ENCODE results near the gene OSTF1.

OSTF1 gene

DNA sequence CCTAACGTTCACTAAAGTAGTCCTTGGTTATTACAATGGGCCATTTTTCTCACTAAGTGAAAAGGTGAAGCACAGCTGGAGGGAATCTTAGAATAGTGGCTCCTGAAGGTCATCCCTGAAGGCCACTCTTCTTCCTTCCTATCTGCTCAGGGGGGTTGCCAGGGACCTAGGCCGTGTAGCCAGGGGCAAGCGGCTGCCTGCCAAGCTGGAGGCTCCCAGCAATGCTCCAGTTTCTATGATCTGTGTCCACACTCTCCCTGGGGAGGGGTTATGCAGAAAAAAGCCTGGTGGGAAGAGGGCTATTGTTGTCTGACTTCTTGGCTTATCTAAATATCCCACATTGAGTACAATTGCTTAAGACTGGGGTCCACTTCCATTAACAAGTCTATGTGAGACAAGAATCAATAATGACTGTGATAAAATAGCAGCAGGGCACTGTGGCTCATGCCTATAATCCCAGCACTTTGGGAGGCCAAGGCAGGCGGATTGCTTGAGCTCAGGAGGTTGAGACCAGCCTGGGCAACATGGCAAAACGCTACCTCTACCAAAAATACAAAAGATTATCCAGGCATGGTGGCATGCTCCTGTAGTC lies 4.1 kb upstream of the OSTF1 start:
- no peak for DNase-seq (ENCODE audit: low read depth in 3 of 3)

DNA sequence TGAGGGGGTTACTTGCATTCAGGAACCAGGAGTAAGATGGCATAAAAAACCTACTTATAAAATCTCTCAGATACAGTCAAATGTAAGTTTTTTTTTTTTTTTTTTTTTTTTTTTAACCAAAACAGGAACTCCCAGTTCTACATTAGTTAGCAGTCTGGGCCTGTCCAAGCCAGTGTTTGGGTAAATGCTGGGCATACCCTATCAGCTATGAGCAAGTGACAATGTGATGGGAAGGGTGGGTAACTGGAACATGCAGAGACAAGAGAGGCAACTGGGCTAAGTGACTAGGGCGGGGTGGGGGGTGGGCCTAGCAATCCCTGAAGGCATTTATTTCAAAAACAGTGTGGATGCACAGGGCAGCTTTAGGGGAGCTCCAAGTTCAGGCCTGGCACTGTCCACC lies 2.7 kb upstream of the OSTF1 start:
- no peak for DNase-seq (ENCODE audit: low read depth in 3 of 3)

DNA sequence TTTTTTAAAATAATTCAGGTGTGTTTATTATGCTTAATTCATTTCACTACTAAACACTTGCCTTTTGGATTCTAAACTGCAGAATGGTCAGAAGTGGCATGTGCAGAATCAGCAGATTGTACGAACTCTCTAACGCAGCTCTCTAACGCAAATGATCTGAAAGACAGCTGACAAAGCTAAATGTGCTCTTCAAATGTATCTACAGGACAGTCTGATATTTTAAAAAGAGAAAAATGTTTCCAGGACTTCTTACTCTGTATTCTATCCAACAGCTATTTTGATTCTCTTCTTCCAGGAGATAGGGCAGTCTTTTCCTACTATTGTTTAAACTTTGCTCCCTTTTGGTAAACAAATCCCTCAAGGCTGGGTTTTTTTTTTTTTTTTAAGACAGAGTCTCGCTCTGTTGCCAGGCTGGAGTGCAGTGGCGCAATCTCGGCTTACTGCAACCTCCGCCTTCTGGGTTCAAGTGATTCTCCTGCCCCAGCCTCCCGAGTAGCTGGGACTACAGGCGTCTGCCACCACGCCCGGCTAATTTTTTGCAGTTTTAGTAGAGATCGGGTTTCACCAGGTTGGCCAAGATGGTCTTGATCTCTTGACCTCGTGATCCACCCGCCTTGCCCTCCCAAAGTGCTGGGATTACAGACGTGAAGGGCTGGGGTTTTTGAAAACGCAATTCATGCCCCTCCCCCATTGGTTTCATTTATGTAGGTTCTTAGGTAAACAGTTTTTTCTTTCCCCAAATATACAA lies 1.6 kb upstream of the OSTF1 start:
- peak in 1 of 3 donors; percentile 10 for DNase-seq (ENCODE audit: low read depth in 3 of 3)

DNA sequence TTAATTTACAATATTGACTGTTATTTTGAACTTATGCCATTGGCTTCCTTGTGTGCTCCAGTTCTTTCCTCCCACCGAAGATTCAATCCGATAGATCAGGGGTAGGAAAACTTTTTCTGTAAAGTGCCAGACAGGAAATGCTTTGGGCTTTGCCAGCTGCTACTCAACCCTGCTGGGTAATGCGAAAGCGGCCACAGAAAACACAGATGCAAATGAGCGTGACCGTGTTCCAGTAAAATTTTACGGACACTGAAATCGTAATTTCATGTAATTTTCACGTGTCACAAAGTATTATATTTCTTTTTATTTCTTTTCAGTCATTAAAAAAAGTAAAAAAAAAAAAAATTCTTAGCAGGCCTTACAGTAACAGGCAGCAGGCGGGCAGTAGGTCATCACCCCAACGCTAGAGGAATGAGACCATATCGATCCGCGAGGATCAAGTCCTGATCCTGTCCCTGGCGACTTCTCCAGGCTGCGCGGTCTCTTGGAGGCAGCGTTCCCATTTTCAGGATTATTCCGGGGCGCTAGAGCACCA lies 958 bp upstream of the OSTF1 start:
- peak in 1 of 3 donors; percentile 24 for DNase-seq (ENCODE audit: low read depth in 3 of 3)

DNA sequence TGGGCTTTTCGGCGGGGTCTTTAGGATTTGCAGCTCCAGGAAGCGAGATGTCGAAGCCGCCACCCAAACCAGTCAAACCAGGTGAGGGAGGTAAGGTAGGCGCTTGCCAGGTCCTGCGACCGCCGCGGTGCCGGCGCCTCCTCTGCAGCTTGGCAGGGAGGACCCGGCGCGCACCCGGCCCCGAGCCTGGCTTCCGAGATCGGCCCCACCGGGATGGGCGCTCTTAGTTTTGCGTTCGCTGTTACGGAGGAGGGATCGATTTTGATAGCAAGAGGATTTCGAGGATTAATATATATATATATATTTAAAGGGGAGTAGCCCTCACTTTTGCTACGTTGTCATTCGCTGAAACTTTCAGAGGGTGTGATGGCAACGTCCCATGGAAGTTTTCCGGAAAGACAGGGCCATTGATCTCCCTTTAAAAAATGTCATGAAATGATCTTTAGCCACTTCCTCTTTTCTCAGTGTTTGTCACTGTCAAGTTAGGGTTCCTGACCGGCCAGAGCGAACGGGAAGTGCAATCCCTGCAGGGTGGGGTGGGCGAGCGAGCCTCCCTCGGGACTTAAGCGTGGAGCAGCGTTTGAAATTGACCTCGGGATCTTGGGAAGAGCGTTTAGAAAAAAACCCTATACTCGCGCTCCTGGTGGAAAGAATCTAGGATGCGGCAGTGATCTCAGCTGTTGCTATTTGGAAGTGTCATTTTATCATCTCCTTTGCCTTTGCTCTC lies 495 bp downstream of the OSTF1 start:
- DNase-seq (ENCODE audit: low read depth in 3 of 3): no peak

DNA sequence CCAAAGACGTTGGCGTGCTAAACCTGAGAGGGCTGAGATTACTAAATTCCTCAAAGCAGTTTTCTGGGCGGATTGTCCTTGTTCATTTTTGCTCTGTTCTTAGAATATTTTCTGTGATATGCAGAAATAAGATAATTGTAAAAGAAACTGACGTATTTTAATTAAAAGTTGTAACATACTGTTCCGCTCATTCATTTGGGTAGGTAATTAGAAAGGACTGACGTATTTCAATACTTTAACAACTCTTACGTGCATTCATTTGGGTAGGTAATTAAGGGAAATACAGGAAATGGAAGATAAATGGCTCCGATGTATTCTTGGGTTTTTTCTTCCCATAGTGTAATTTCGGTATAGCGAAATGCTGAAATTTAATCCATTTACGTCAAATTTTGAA lies 1.1 kb downstream of the OSTF1 start:
- DNase-seq (ENCODE audit: low read depth in 3 of 3): no peak

DNA sequence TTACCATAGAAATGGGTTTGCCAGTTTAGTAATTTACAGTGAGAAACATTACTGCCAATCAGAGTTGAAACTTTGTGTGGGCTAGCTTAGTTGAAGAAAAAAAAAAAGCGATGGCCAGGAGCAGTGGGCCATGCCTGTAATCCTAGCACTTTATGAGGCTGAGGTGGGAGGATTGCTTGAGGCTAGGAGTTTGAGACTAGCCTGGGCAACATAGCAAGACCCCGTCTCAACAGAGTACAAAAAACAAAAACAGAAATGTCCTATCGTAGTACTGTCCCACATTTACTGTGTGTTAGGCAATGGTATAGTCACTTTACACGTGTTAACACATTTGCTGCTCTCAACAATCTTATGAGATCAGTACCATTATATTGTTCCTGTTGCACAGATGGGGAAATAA lies 2.3 kb downstream of the OSTF1 start:
- DNase-seq (ENCODE audit: low read depth in 3 of 3): no peak

DNA sequence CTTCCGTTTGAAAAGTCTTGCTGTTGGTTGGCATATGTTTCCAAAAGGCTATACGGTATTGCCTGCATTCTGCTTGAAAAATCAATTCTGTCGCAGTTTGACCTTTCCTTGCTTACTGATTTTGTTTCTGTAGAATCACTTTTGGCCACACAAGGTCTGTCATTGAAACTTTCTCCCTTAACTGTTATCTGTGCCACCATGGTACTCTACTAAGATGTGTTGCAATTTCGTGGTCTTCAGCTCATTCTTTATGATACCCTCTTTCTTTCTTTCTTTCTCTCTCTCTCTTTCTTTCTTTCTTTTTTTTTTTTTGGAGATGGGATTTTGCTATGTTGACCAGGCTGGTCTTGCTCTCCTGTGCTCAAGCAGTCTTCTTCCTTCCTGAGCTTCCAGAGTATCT lies 4.5 kb downstream of the OSTF1 start:
- DNase-seq (ENCODE audit: low read depth in 3 of 3): no peak

DNA sequence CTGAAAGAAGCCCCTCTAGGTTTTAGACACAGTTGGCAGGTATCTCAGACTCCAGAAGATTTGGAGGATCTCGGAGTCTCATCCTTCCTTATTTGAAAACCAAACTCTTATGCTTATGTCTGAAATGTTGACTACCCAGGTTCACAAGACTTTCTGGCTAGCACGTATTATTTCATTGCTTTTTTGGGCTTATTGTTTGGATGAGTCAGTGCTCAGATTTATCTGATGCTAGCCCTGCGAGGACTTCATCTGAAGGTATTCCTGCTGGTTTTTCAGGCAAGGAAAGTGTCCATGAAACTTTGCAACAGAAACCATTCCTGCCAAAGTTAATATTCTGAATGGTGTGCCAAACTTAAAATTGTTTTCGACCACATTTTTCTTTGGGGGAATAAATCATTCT lies 8.5 kb downstream of the OSTF1 start:
- DNase-seq (ENCODE audit: low read depth in 3 of 3): no peak

DNA sequence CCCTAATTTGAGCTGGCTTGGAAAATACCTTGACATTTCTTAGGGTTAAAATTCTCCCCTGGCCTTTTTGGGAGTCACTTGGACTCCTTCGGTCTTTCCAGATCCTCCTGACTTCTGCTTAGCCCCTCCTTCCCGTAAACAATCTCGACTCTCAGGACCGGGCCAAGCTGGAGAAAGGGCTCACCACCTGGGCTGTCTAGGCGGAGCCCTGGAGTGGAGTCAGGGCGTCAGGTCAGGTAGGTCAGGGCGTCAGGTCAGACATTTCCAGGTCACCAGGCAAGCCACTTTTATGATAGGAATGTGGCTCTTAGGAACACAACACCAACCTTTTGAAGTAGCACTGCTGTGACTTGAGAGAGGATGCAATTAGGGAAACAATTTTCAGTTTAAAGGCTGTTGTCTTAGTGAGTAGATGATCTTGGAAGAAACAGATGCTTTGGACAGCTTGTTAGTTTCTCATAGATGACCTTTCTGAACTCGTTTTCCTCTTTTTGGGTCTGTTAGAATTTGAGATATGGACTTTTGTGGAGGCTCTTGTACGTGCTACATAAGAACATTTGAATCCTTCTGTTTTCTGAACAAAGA lies 12.8 kb downstream of the OSTF1 start:
- DNase-seq (ENCODE audit: low read depth in 3 of 3): no peak

DNA sequence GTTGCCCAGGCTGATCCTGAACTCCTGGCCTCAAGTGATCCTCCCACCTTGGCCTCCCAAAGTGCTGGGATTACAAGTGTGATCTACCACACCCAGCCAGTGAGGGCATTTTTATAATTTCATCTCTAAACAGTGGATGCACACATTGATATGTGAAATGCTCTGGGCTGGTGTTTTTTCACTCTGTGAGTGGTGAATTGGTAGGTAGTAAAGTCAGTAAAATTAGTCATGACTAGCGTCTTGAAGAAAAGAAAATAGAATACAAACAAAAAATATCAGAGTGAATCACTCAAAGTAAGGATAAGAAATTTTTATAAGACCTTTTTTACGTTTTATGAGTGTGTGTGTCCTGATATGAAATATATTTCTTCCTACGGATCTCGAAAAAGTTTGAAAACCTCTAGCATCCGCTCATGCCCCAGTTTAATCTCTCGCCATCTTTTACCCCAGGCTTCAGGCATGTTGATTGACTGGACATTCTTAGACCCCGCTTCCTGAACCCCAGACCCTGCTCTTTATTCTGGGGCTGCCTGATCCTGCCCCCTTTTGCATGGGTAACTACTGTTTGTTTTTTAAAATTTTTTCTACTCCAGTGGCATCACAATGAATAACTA lies 14.0 kb downstream of the OSTF1 start:
- no peak for DNase-seq (ENCODE audit: low read depth in 3 of 3)

DNA sequence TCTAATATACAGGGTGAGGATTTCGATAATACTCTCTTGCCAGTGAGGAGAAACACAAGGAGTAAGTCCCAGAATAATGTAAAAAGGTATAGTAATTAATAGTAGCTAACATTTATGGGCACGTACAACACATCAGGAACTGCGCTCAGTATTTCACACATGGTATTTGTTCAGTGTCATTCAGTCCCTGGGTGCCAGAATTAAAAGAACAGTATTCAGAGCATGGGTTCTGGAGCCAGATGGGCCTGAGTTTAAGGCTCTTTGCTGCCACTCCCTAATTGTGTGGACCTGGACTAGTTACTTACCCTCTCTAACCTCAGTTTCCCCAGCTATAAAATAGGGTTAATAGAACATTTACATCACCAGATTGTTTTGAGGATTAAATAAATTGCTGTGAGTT lies 16.3 kb downstream of the OSTF1 start:
- DNase-seq (ENCODE audit: low read depth in 3 of 3): no peak

DNA sequence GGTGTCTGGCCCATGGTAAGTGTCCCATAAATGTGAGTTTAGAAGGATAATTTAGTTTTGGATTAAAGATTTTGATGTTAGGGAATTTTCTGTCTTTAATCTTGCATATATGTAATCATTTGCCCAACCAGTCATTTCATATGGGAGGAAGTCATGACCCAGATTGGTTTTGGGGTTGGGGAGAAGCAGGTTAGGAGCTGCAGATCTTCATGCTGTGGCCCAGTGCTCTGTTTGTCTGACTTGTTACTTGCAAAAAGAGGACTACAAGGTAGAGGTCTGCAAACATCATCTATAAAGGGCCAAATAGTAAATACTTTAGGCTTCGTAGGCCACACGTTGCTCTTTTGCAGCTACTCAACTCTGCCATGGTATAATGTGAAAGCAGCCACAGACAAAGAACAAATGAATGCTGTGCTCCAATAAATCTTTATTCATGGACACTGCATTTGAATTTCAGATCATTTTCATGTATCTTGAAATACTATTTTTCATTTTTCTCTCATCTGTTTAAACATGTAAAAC lies 16.8 kb downstream of the OSTF1 start:
- DNase-seq (ENCODE audit: low read depth in 3 of 3): no peak

DNA sequence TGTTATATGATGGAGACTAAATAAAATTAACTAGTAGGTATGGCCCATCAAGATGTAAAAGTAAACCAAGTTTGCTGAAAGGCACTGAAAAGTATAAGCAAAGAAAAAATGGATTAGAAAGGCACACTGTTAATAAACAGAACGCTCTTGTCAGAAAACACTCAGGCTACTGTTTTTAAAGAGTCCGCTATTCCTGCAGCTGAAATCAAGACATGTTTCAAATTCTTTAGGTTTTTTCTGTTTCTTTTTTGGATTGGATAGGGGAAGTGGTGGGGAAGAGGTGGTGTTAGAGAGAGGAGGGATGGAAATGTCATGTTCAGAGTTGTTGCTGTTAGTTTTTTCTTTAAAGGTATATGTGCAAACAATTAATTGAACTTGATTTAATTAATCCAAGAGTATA lies 17.5 kb downstream of the OSTF1 start:
- DNase-seq (ENCODE audit: low read depth in 3 of 3): no peak

DNA sequence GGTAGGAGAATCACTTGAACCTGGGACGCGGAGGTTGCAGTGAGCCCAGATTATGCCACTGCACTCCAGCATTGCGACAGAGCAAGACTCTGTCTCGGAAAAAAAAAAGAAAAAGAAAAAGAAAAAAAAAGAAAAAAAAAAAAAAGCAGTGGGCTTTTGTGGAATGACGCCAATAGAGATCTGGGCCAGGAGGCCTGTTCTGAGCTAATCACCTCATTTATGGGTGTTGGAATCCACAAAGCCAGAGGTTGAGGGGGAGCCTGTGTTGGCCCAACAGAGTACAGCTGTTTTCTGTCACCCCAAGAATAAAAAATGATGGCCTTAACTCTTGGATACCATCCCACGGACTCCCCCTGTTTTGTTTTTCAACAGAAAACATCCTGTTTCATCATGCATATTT lies 18.5 kb downstream of the OSTF1 start:
- no peak for DNase-seq (ENCODE audit: low read depth in 3 of 3)

DNA sequence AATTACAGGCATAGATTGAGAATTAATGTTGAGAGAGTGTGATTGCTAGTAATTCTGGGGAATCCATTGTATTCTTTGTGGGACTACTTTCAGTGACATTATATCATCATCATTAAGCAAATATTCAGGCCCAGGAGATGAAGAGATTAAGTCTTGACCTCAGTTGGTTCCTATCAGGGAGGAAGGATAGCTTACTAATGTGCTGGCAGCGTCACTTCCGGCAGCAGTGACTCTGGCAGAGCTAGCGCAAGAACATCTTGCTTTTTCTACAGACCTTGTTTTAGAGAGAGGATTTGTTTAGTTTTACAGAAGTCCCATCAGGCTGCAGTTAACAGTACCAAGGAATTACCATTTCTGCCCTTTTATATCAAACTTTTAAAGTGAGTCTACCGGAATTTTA lies 20.3 kb downstream of the OSTF1 start:
- DNase-seq (ENCODE audit: low read depth in 3 of 3): no peak

DNA sequence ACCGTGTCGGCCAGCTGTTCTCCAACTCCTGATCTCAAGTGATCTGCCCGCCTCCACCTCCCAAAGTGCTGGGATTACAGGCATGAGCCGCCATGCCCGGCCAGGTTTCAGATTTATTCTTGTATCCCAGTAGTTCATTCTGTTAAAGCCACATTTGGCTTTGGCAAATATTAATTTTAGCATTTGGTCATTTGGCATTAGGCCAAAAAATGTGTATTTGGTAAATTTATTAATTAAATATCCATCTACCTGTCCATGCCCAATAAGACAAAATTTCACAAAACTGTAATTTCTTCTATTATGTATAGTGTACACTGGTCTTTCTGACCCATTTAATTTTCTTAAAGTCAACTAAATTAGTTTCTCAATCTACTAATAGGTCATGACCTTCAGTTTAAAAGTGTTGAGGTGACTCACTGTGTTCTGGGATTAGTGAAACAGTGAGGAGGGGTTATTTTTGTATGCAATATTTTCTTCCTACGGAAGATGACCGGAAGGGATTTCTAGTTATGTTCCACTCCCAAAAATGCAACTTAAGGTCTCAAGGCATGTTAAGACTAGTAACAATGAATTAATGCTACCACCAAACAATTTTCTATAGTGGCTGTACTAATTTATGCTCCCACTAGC lies 21.0 kb downstream of the OSTF1 start:
- DNase-seq (ENCODE audit: low read depth in 3 of 3): no peak

DNA sequence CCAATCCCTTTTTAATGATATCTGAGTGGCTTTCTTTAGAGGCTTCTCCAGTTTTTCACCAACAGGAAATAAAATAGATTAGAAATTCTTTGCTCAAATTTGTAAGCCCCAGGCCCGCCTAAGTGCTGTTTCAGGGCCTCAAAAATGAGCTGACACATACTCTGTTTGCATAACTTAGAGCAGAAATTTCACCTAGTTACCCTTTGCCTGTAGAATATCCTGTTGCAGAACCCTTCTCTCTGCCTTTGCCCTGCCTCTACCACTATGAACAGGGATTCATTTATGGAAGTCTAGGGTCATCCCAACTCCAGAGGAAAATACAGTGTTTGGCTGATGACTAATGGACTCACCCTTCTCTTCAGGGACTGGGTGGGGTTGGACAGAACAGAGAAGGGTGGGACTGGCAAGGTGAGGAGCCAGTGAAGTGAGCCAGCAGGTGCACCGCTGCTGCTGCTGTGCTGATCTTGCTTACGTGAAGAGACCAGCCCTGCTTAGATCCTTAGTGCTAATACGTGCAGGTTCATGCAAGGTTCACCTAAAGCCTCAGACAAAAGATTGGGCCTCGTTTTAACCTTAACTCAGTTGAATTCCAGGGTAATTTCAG lies 22.8 kb downstream of the OSTF1 start:
- no peak for DNase-seq (ENCODE audit: low read depth in 3 of 3)

DNA sequence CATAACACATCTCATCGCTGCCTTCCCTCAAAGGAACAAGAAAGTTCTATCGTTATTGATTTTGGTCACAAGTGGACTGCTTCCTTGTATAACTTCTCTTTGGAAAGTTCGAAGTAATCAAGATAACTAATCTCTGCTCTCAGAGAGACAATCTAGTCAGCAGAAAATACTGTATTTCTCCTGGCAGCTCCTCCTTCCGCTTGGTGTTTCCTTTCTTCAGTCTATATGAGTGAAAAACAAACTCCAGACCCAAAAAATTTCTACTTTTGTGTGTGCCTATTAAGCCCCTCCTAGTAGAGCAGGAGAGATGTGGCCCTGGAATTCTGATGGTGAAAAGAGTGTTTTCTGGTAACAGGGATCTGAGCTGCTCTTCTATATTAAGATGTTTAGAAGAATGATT lies 24.5 kb downstream of the OSTF1 start:
- no peak for DNase-seq (ENCODE audit: low read depth in 3 of 3)

DNA sequence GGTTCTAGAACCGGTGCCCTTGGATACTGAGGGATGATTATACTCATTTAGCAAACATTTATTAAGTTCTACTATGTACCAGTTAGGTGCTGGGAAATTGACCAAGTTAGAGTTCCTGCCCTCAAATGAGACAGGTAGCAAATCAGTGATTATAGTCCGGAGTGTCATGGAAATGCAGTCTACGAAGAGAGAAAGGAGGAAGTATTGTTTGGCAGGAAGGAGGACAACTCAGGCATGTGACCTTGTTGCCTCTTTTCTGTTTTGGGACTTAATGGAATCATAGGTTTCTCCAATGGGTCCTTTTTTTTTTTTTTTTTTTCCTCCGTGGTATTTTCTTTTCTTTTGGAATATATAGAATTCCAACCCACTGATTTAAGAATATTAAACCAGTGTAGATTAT lies 28.0 kb downstream of the OSTF1 start:
- no peak for DNase-seq (ENCODE audit: low read depth in 3 of 3)

DNA sequence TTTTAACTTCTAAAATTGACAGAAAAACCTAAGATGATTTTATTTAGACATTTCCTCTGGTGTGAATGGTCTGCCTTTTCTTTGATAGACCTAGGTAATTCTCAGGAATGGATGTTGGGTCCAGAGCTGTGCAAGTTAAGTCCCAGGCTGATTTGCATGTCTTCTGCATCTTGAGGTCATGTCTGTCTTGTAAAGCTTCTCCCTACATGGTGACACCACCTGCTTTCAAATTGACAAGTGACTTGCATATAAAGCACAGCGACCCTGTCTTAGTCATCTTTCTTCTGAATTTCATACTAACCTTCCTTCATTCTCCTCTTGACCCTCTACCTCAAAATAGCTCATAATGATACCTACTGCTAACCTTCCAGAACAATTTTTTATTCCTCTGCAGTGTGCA lies 29.2 kb downstream of the OSTF1 start:
- DNase-seq (ENCODE audit: low read depth in 3 of 3): no peak
